ENCODE results near the gene RNF186.
"Not testable (repeated sequence)": the region's sequence is repeated elsewhere in the genome, so short reads cannot be mapped to it uniquely, and the experiment has no call there.

RNF186 gene

GRCh38 chr1:19797827-19798226, 17.3 kb downstream of the RNF186 start:
- in situ Hi-C loops (cut with MboI; ENCODE audit: low sequenced_read_pairs): no loop called here

DNA sequence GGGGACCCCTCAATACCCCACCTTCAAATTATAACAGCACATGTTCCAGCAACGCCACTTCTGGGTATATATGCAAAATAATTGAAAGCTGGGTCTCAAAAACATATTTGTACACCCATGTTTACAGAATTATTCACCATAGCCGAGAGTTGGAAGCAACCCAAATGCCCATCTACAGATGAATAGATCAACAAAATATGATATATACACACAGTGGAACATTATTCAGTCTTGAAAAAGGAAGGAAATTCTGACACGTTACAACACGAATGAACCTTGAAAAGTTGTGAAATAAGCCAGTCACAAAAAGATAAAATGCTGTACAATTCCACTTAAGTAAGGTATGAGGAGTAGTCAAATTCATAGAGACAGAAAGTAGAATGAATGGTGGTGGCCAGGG, 20.5 kb downstream of the RNF186 start:
- in situ Hi-C loops (cut with MboI; ENCODE audit: low sequenced_read_pairs): no loop called here

GRCh38 chr1:19793360-19794046, 21.6 kb downstream of the RNF186 start:
- in situ Hi-C loops (cut with MboI; ENCODE audit: low sequenced_read_pairs): no loop called here

GRCh38 chr1:19792237-19793002, 22.7 kb downstream of the RNF186 start:
- in situ Hi-C loops (cut with MboI; ENCODE audit: low sequenced_read_pairs): no loop called here

- in situ Hi-C loops (cut with MboI; ENCODE audit: low sequenced_read_pairs): not testable (repeated sequence)
These were observed 24.8 kb downstream of the RNF186 start for GRCh38 chr1:19790061-19790975.

DNA sequence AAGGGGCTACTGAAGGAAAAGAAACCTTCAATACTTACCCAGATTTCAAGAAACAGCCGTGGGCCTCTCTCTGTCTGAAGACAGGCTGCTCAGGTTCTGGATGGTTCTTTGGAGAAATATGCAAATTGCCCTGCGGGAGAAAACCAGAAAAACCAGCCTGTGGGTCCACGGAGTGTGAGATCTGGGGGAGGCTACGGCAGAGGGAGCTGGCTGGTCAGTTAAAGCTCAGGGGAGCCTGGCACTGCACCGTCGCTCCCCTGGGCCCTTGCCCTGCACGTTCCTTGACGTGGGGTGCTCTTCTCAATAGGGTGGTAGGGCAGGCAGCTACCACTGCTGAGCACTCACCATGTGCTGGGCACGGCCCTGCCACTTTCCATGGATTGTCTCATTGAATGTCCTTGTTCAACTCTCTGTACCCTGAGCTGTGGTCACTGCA, 28.1 kb downstream of the RNF186 start:
- in situ Hi-C loops (cut with MboI; ENCODE audit: low sequenced_read_pairs): no loop called here

DNA sequence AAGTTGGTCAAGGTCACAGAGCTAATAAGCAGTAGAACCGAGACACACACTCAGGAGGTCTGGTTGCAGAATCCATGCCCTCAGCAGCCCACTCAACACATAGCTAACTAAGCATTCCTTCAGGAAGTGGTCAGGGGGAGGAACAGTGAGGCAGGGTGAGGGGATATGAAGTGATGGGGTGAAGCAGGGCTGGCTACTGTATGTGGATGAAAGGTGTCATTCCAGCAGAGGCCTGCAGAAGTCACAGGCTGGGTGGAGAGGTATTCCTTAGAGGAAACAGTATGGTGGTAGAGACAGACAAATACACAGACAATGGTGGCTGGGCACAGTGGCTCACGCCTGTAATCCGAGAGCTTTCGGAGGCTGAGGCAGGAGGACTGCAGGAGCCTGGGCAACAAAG, 29.4 kb downstream of the RNF186 start:
- in situ Hi-C loops (cut with MboI; ENCODE audit: low sequenced_read_pairs): no loop called here

- in situ Hi-C loops (cut with MboI; ENCODE audit: low sequenced_read_pairs): no loop called here
These were observed 34.7 kb downstream of the RNF186 start for GRCh38 chr1:19780267-19780877.

DNA sequence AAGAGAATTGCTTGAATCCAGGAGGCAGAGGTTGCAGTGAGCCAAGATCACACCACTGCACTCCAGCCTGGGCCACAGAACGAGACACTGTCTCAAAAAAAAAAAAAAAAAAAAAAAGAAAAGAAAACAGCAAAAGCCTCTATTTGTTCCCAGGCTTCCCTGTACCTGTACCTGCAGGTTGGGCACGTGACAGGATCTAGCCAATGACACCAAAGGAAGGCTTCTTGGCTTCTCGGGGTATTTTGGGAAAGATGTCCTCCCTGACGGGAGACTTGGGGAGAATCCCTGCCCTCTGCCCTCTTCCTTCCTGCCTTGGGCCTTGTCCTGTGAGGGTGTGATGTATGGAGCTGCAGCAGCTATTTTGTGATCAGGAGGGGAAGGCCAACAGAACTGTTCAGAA, 38.1 kb downstream of the RNF186 start:
- in situ Hi-C loops (cut with MboI; ENCODE audit: low sequenced_read_pairs): no loop called here

- in situ Hi-C loops (cut with MboI; ENCODE audit: low sequenced_read_pairs): no loop called here
These were observed 38.8 kb downstream of the RNF186 start for GRCh38 chr1:19776287-19776686.

- in situ Hi-C loops (cut with MboI; ENCODE audit: low sequenced_read_pairs): no loop called here
These were observed 39.3 kb downstream of the RNF186 start for GRCh38 chr1:19775831-19776230.

DNA sequence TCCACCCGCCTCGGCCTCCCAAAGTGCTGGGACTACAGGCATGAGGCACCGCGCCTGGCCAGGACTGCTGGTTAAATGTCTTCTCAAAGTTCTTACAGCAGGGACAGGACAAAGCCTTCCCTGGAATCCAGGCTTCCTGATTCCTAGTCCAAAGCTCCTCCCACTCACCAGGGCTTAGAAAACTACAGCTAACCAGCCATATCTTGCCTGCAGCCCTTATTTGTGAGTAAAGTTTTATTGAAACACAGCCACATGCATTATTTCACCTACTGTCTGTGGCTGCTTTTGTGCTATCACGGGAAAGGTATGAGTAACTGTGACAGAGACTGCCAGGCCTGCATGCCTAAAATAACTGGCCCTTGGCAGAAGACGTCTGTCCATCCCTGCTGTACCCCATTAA, 39.8 kb downstream of the RNF186 start:
- in situ Hi-C loops (cut with MboI; ENCODE audit: low sequenced_read_pairs): no loop called here

GRCh38 chr1:19774180-19774785, 40.8 kb downstream of the RNF186 start:
- in situ Hi-C loops (cut with MboI; ENCODE audit: low sequenced_read_pairs): no loop called here

DNA sequence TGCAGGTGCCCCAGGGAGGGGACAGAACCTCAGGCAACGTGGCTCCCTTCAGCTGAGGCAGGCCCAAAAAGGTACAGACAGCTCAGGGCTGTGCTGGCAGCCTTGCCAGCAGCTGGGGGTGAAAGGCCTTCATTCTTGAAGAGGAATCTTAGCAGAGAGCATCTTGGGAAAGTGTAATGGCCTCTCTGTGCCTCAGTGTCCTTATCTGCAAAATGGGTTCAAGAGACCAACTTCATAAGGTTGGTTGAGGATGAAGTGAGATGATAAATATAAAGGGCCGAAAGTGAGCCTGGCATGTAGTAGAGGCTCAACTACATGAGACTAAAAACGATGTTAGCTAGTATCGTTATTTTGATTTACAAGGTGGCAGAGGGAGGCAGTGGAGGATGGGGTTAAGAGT, 41.6 kb downstream of the RNF186 start:
- in situ Hi-C loops (cut with MboI; ENCODE audit: low sequenced_read_pairs): no loop called here

GRCh38 chr1:19772053-19772452, 43.0 kb downstream of the RNF186 start:
- in situ Hi-C loops (cut with MboI; ENCODE audit: low sequenced_read_pairs): no loop called here

GRCh38 chr1:19771350-19771749, 43.7 kb downstream of the RNF186 start:
- in situ Hi-C loops (cut with MboI; ENCODE audit: low sequenced_read_pairs): no loop called here

GRCh38 chr1:19770436-19771190, 44.5 kb downstream of the RNF186 start:
- in situ Hi-C loops (cut with MboI; ENCODE audit: low sequenced_read_pairs): no loop called here

DNA sequence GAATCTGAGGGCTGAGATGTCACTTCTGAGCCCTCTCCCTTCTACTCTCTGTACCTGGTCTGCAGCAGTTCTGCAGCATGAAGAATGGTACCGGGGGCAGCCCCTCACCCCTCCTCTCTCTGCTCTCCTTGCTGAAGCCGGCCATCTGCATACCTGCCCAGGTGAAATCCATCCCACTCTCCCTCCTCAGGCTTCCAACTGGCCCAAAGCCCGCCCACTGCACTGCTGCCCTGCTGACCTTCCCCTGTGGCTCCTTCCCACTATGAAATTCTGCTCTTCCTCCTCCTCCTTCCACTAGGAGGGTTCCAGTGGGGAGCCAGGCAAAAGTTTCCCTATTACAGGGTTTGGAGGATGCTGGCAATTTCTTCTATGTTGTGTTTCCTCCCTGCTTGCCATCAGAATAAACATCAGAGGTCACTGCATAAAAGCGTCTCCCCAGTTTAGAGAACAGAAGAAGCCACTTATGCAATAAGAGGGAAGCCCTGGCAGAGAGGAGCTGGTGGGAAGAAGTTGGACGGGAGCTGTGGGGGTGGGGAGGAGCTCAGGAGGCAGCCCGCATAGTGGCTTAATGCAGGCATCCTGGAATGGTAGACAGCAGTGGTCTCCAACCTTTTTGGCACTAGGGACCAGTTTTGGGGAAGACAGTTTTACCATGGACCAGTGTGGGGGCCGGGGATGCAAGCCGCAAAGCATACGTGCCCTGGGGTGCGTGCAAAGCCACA, 45.7 kb downstream of the RNF186 start:
- in situ Hi-C loops (cut with MboI; ENCODE audit: low sequenced_read_pairs): no loop called here
